Neural progenitor cell (in vitro differentiated cells): Measurements from ENCODE around the gene RD3L. TPM values are rescaled to one million over a fixed set of nuclear protein-coding genes. Genes with fewer than 3 reads are reported as not detected.

Experiments
- DNase-seq: peaks from one replicate; pipeline ENCODE4 v3.0.0-alpha.2; 2016; ENCODE audit warnings: low spot score
- H2AFZ ChIP-seq: fragments of 200-600 bp; sonication (generic); replicated peaks from 2 replicates; pipeline ENCODE4 v1.6.1; 2016; ENCODE audit warnings: antibody characterized with exemption
- H3F3A ChIP-seq: fragments of 200-600 bp; sonication (generic); 2 replicates; pipeline ENCODE4 v1.6.1; 2016; ENCODE audit warnings: antibody characterized with exemption, low read depth
- H3K27ac ChIP-seq: fragments of 200-600 bp; sonication (generic); 2 replicates; pipeline ENCODE4 v1.5.1; 2016; ENCODE audit warnings: mild to moderate bottlenecking
- H3K27me3 ChIP-seq: fragments of 200-600 bp; sonication (generic); 2 replicates; pipeline ENCODE4 v1.6.1; 2016; ENCODE audit warnings: mild to moderate bottlenecking, moderate library complexity
- H3K36me3 ChIP-seq: fragments of 200-600 bp; sonication (generic); 2 replicates; pipeline ENCODE4 v1.5.1; 2016
- H3K4me1 ChIP-seq: fragments of 200-600 bp; sonication (generic); 2 replicates; pipeline ENCODE4 v1.6.1; 2016; ENCODE audit warnings: mixed run types
- H3K4me2 ChIP-seq: fragments of 200-600 bp; sonication (generic); 2 replicates; pipeline ENCODE4 v1.6.1; 2016
- H3K4me3 ChIP-seq: fragments of 200-600 bp; sonication (generic); 2 replicates; pipeline ENCODE4 v1.5.1; 2016
- H3K79me2 ChIP-seq: fragments of 200-600 bp; sonication (generic); 2 replicates; pipeline ENCODE4 v1.6.1; 2016; ENCODE audit warnings: low read depth
- H3K9ac ChIP-seq: fragments of 200-600 bp; sonication (generic); 2 replicates; pipeline ENCODE4 v1.6.1; 2016
- H3K9me3 ChIP-seq: fragments of 200-600 bp; sonication (generic); 2 replicates; pipeline ENCODE4 v1.5.1; 2016; ENCODE audit warnings: low read depth
- H4K20me1 ChIP-seq: fragments of 200-600 bp; sonication (generic); 2 replicates; pipeline ENCODE4 v1.6.1; 2016; ENCODE audit warnings: low read depth
- H3K27ac Mint-ChIP-seq: 3 replicates; pipeline ENCODE4 v1.8.0; 2021; ENCODE audit warnings: mixed read lengths
- H3K27me3 Mint-ChIP-seq: 2 replicates; pipeline ENCODE4 v1.8.0; 2022; ENCODE audit warnings: low read depth, mild to moderate bottlenecking, inconsistent platforms, moderate library complexity, mixed read lengths; ENCODE audit not compliant: insufficient read depth
- H3K36me3 Mint-ChIP-seq: 3 replicates; pipeline ENCODE4 v1.8.0; 2021; ENCODE audit warnings: mixed read lengths
- H3K4me1 Mint-ChIP-seq: 3 replicates; pipeline ENCODE4 v1.8.0; 2021; ENCODE audit warnings: mixed read lengths
- H3K4me3 Mint-ChIP-seq: 3 replicates; pipeline ENCODE4 v1.8.0; 2021; ENCODE audit warnings: mild to moderate bottlenecking, moderate library complexity, mixed read lengths
- H3K9me3 Mint-ChIP-seq: 3 replicates; pipeline ENCODE4 v1.8.0; 2020; ENCODE audit warnings: mixed read lengths
- EZH2 ChIP-seq: fragments of 200-600 bp; sonication (generic); IDR thresholded peaks from 2 replicates; pipeline ENCODE4 v1.6.1; 2017; ENCODE audit warnings: antibody characterized with exemption, mild to moderate bottlenecking, moderate library complexity
- EZH2phosphoT487 ChIP-seq: fragments of 200-600 bp; sonication (generic); IDR thresholded peaks from 2 replicates; pipeline ENCODE4 v1.6.1; 2017; ENCODE audit warnings: antibody characterized with exemption
- total RNA-seq: library from RNA; depleted of rRNA; stranded (reverse); fragments of >200 nt; gene quantifications from 2 replicates; pipeline ENCODE4 v1.2.3, GENCODE V29; 2015; ENCODE audit warnings: low replicate concordance
- TF ChIP-seq, protein P1 (sequence below): fragments of 200-600 bp; sonication (generic); IDR thresholded peaks from 2 replicates; pipeline ENCODE4 v1.5.1; 2017; ENCODE audit warnings: antibody characterized with exemption, mild to moderate bottlenecking

RD3L gene
- total RNA-seq, 1 donor from 2014 or later: not detected

- H3K27ac ChIP-seq: no peak overlapping the region
- Mint-ChIP-seq H3K27me3 (peaks cover 2% of the 10 kb centered on the region), H3K4me1 (no peaks in the 10 kb centered on the region), H3K9me3 (peaks cover 3% of the 10 kb centered on the region), H3K27ac (no peak overlapping the region), H3K36me3 (no peaks in the 10 kb centered on the region), H3K4me3 (no peak overlapping the region)
- H2AFZ ChIP-seq: no peak overlapping the region
- H3K27me3 ChIP-seq: no peaks in the 10 kb centered on the region
- H3K4me1 ChIP-seq: no peaks in the 10 kb centered on the region
- H4K20me1 ChIP-seq: no peaks in the 10 kb centered on the region
- no peak overlapping the region for H3K4me2 ChIP-seq
- no peaks in the 10 kb centered on the region for H3K9me3 ChIP-seq
- no peaks in the 10 kb centered on the region for H3F3A ChIP-seq
- H3K79me2 ChIP-seq: no peaks in the 10 kb centered on the region
- TF ChIP-seq EZH2phosphoT487: no peak
- TF ChIP-seq EZH2: no peak
- TF ChIP-seq, protein P1, sequence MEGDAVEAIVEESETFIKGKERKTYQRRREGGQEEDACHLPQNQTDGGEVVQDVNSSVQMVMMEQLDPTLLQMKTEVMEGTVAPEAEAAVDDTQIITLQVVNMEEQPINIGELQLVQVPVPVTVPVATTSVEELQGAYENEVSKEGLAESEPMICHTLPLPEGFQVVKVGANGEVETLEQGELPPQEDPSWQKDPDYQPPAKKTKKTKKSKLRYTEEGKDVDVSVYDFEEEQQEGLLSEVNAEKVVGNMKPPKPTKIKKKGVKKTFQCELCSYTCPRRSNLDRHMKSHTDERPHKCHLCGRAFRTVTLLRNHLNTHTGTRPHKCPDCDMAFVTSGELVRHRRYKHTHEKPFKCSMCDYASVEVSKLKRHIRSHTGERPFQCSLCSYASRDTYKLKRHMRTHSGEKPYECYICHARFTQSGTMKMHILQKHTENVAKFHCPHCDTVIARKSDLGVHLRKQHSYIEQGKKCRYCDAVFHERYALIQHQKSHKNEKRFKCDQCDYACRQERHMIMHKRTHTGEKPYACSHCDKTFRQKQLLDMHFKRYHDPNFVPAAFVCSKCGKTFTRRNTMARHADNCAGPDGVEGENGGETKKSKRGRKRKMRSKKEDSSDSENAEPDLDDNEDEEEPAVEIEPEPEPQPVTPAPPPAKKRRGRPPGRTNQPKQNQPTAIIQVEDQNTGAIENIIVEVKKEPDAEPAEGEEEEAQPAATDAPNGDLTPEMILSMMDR: no peak
- DNase-seq: no peak
- H3K4me3 ChIP-seq: no peak overlapping the region
- no peak overlapping the region for H3K9ac ChIP-seq
- no peaks in the 10 kb centered on the region for H3K36me3 ChIP-seq
These were observed 12.2 kb downstream of the RD3L start for GRCh38 chr14:103930051-103930604.

DNA sequence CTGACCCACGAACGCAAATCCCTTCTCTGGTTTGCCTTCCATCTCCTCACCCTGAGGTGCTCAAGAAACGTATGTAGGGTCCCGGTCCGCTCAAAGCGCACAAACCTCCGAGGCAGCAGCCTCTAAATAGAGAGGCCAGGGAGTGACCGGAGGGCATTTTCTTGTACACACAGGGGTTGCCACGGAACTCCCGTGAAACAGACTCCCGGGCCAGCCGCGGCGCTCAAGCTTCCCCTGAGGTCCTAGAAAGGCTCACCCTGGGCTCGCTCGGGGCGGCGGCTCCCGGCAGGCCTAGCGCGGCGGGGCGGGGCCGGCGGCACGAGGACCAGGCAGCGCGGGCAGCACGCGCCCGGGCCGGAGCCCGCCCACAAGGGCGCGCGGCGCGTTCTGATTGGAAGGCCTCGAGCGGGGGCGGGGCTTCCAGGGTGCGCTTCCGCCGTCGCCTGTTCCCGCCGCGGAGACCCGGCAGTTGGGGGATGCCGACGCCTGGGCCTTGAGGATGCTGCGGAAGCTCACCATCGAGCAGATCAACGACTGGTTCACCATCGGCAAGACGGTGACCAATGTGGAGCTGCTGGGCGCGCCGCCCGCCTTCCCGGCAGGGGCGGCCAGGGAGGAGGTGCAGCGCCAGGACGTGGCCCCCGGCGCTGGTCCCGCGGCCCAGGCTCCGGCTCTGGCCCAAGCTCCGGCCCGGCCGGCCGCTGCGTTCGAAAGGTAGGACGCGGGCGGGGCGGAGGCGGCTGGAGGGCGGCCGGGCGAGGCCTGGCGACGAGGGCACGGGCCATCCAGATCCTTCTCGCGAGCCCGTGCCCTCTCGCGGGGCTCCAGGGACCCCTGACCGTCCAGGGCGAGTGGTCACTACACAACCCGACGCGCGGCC, 14.1 kb downstream of the RD3L start, which contains the start of gene TDRD9:
TSS of gene TDRD9 (plus strand) at position 446 of the 880 bp plus-strand sequence. CDS start at position 500, 54 bp downstream.
- peaks cover 3% of the 10 kb centered on the region for H3K4me1 Mint-ChIP-seq
- Histone ChIP-seq H3K9me3 (no peaks in the 10 kb centered on the region), H3K9ac (no peak within 1 kb of the TSS), H3K27ac (no peak within 1 kb of the TSS), H3K79me2 (no peaks in the 10 kb centered on the region), H3K27me3 (no peaks in the 10 kb centered on the region), H3K36me3 (no peaks in the 10 kb centered on the region), H3K4me3 (no peak within 1 kb of the TSS), H3K4me2 (no peak within 1 kb of the TSS), H3K4me1 (no peaks in the 10 kb centered on the region), H2AFZ (no peak within 1 kb of the TSS), H3F3A (no peaks in the 10 kb centered on the region), H4K20me1 (no peaks in the 10 kb centered on the region)
- no peak for DNase-seq
- no peaks in the 10 kb centered on the region for H3K36me3 Mint-ChIP-seq
- TF ChIP-seq, protein P1: no peak
- TF ChIP-seq EZH2: no peak
- no peak for TF ChIP-seq EZH2phosphoT487
- no peak within 1 kb of the TSS for H3K27ac Mint-ChIP-seq
- no peak within 1 kb of the TSS for H3K4me3 Mint-ChIP-seq
- peaks cover 3% of the 10 kb centered on the region for H3K9me3 Mint-ChIP-seq
- peaks cover 2% of the 10 kb centered on the region for H3K27me3 Mint-ChIP-seq

- no peak overlapping the region for H3K4me3 Mint-ChIP-seq
- TF ChIP-seq, protein P1: no peak
- TF ChIP-seq EZH2 (no peak), EZH2phosphoT487 (no peak)
- DNase-seq: no peak
- H3K27ac Mint-ChIP-seq: no peak overlapping the region
- H3K4me3 ChIP-seq: no peak overlapping the region
- H3K4me2 ChIP-seq: no peak overlapping the region
- no peaks in the 10 kb centered on the region for H3K36me3 ChIP-seq
- no peaks in the 10 kb centered on the region for H3F3A ChIP-seq
- no peaks in the 10 kb centered on the region for H3K79me2 ChIP-seq
- H3K9me3 Mint-ChIP-seq: peaks cover 3% of the 10 kb centered on the region
- H2AFZ ChIP-seq: no peak overlapping the region
- H3K9ac ChIP-seq: no peak overlapping the region
- H3K9me3 ChIP-seq: no peaks in the 10 kb centered on the region
- no peaks in the 10 kb centered on the region for H3K4me1 ChIP-seq
- peaks cover 5% of the 10 kb centered on the region for H3K4me1 Mint-ChIP-seq
- H4K20me1 ChIP-seq: no peaks in the 10 kb centered on the region
- H3K27me3 Mint-ChIP-seq: peaks cover 2% of the 10 kb centered on the region
- no peaks in the 10 kb centered on the region for H3K36me3 Mint-ChIP-seq
- no peak overlapping the region for H3K27ac ChIP-seq
- H3K27me3 ChIP-seq: no peaks in the 10 kb centered on the region
These were observed 14.8 kb downstream of the RD3L start for GRCh38 chr14:103927566-103927965.
